Neutrophil (primary cell): ENCODE measurements around the gene EPHA7.

ENCODE experiments used
- H3K27ac ChIP-seq: fragments of 200-600 bp; sonication (generic); 2 replicates; pipeline ENCODE4 v1.5.1; 2016; ENCODE audit warnings: mild to moderate bottlenecking, moderate library complexity
- H3K27me3 ChIP-seq: fragments of 200-600 bp; sonication (generic); 2 replicates; pipeline ENCODE4 v1.6.0; 2016; ENCODE audit warnings: mild to moderate bottlenecking
- H3K36me3 ChIP-seq: fragments of 200-600 bp; sonication (generic); 2 replicates; pipeline ENCODE4 v1.5.1; 2017
- H3K4me1 ChIP-seq, 2 experiments: fragments of 200-600 bp in 1 of 2; sonication (generic) in 1 of 2; 1 replicate in 1 of 2; 2 replicates in 1 of 2; pipeline versions ENCODE4 v1.5.1 to v1.6.1; 2013 to 2016; ENCODE audit warnings: low read depth in 1 of 2, low read length in 1 of 2, mild to moderate bottlenecking in 1 of 2, moderate library complexity in 1 of 2; ENCODE audit not compliant: control insufficient read depth in 1 of 2, insufficient read depth in 1 of 2
- H3K4me3 ChIP-seq, 2 experiments: fragments of 200-600 bp in 1 of 2; sonication (generic) in 1 of 2; 1 replicate in 1 of 2; 2 replicates in 1 of 2; pipeline ENCODE4 v1.5.1; 2013 to 2016; ENCODE audit warnings: low read depth in 1 of 2, low read length in 1 of 2, mild to moderate bottlenecking in 1 of 2, moderate library complexity in 1 of 2
- H3K9me3 ChIP-seq: fragments of 200-600 bp; sonication (generic); 2 replicates; pipeline ENCODE4 v1.5.1; 2016
- CTCF ChIP-seq: fragments of 200-600 bp; sonication (generic); IDR thresholded peaks from 2 replicates; pipeline ENCODE4 v1.5.1; 2016; ENCODE audit warnings: antibody characterized with exemption

Gene EPHA7

GRCh38 chr6:93295631-93296030, 123.7 kb downstream of the EPHA7 start:
- Histone ChIP-seq H3K27ac (no peak overlapping the region), H3K4me3 (no peak overlapping the region), H3K36me3 (no peaks in the 10 kb centered on the region), H3K9me3 (no peaks in the 10 kb centered on the region), H3K27me3 (no peaks in the 10 kb centered on the region), H3K4me1 (no peaks in the 10 kb centered on the region)
- no peak for TF ChIP-seq CTCF

- no peak overlapping the region for H3K4me3 ChIP-seq
- H3K36me3 ChIP-seq = no peaks in the 10 kb centered on the region
- no peak overlapping the region for H3K27ac ChIP-seq
- no peaks in the 10 kb centered on the region for H3K4me1 ChIP-seq
- no peaks in the 10 kb centered on the region for H3K27me3 ChIP-seq
- no peaks in the 10 kb centered on the region for H3K9me3 ChIP-seq
- no peak for TF ChIP-seq CTCF
Measured at GRCh38 chr6:93294879-93295278, 124.5 kb downstream of the EPHA7 start.

GRCh38 chr6:93293872-93294271, 125.5 kb downstream of the EPHA7 start:
- Histone ChIP-seq H3K4me3 (no peak overlapping the region), H3K27ac (no peak overlapping the region)

GRCh38 chr6:93293460-93293859, 125.9 kb downstream of the EPHA7 start:
- Histone ChIP-seq H3K36me3 (no peaks in the 10 kb centered on the region), H3K27ac (no peak overlapping the region), H3K27me3 (no peaks in the 10 kb centered on the region), H3K9me3 (no peaks in the 10 kb centered on the region), H3K4me1 (no peaks in the 10 kb centered on the region), H3K4me3 (no peak overlapping the region)
- no peak for TF ChIP-seq CTCF

More at GRCh38 chr6:93293872-93294271, 125.5 kb downstream of the EPHA7 start:
- Histone ChIP-seq H3K4me1 (no peaks in the 10 kb centered on the region), H3K36me3 (no peaks in the 10 kb centered on the region), H3K27me3 (no peaks in the 10 kb centered on the region), H3K9me3 (no peaks in the 10 kb centered on the region)
- no peak for TF ChIP-seq CTCF

- no peak for TF ChIP-seq CTCF
- H3K27me3 ChIP-seq = no peaks in the 10 kb centered on the region
- no peaks in the 10 kb centered on the region for H3K9me3 ChIP-seq
- no peak overlapping the region for H3K27ac ChIP-seq
- no peak overlapping the region for H3K4me3 ChIP-seq
- H3K36me3 ChIP-seq = no peaks in the 10 kb centered on the region
- H3K4me1 ChIP-seq = no peaks in the 10 kb centered on the region
Measured at GRCh38 chr6:93282521-93283031, 136.8 kb downstream of the EPHA7 start.

- Histone ChIP-seq H3K4me3 (no peak overlapping the region), H3K36me3 (no peaks in the 10 kb centered on the region), H3K27me3 (no peaks in the 10 kb centered on the region), H3K9me3 (no peaks in the 10 kb centered on the region), H3K27ac (no peak overlapping the region), H3K4me1 (no peaks in the 10 kb centered on the region)
- TF ChIP-seq CTCF = no peak
Measured at GRCh38 chr6:93278241-93278640, 141.1 kb downstream of the EPHA7 start.
